Esophagus squamous epithelium (tissue), 4 donors: ENCODE data around the gene CENPT.

Source experiments
- CTCF ChIP-seq, 6 experiments: fragments of 450-650 bp in 4 of 6; fragments of 200-600 bp in 2 of 6; sonication (generic) in 2 of 6; IDR thresholded peaks; one replicate each; pipeline ENCODE4 v1.5.1; 2016 to 2019; ENCODE audit warnings: antibody characterized with exemption in 6 of 6, mild to moderate bottlenecking in 4 of 6, moderate library complexity in 4 of 6
- POLR2A ChIP-seq, 4 donors: fragments of 450-650 bp; IDR thresholded peaks; one replicate each; pipeline ENCODE4 v1.6.1; 2017; ENCODE audit warnings: antibody characterized with exemption in 4 of 4, mild to moderate bottlenecking in 4 of 4, moderate library complexity in 3 of 4

GRCh38 chr16:67893743-67894399, 46.4 kb upstream of the CENPT start:
- no peak for TF ChIP-seq CTCF (IDR thresholded peaks at IDR 0.05)
- no peak for TF ChIP-seq POLR2A (IDR thresholded peaks at IDR 0.05)
